LHCN-M2 (cell line): ENCODE results near the gene GIMAP1. TPM values are rescaled to one million over a fixed set of nuclear protein-coding genes. Genes with fewer than 3 reads are reported as not detected.
"Not testable (repeated sequence)": the region's sequence is repeated elsewhere in the genome, so short reads cannot be mapped to it uniquely, and the experiment has no call there.

Experiments
- DNase-seq: peaks from one replicate; pipeline ENCODE4 v3.0.0-alpha.2; 2012; ENCODE audit warnings: low read depth
- polyA plus RNA-seq: library from polyadenylated mRNA; unstranded; fragments of >200 nt; gene quantifications from one replicate; pipeline ENCODE4 v1.2.1, GENCODE V29; 2012; ENCODE audit warnings: missing spikeins
- total RNA-seq: library from RNA; depleted of rRNA; stranded (reverse); fragments of >200 nt; gene quantifications from 2 replicates; pipeline ENCODE4 v1.2.3, GENCODE V29; 2014; rRNA removed

Gene GIMAP1
- not detected in 2 replicates for total RNA-seq
- polyA plus RNA-seq: not detected

DNA sequence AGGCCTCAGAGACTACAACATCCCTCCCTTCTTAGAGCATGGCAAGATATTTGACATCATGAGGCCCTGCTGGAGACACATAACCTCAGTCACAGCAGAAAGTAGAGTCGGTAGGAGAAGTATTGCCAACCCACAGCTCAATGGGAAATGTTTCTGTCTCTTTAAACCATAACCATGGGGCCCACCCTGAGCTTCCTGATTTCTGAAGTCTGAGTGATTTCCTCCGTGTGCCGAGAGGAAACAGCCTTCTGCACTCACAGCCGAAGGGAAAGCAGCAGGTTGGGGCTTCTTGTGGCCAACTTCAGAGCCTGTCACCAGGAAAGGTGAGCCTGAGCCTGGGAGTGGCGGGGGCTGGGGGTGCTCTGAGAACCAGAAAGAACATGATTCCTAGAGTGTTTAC is at the start of gene GIMAP1:
Gene GIMAP1 (plus strand): TSS at position 246 of the 400 bp plus-strand sequence. CDS start 2,435 bp downstream, outside the sequence.
- no peak for DNase-seq

DNA sequence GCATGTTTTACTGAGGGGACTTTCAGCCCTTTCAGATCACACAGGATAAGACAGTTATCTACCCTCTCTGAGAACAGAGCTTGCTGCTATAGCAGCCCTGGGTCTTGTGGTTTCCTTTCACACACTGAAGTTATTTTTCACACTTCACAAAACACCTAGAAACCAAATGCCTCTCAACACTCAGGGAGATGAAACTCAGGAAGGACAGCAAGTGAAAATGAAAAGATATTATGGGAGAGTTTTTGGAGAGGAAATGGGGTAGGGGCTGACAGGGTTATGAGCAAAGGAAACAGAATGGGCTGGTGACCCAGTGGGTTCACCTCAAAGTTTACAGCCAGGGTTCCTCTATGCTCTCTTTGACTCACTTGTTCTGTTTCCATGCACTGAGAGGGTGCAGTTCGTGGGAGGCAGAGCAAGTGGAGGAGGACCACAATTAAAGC is 47.9 kb upstream of the GIMAP1 start:
- DNase-seq: no peak

DNA sequence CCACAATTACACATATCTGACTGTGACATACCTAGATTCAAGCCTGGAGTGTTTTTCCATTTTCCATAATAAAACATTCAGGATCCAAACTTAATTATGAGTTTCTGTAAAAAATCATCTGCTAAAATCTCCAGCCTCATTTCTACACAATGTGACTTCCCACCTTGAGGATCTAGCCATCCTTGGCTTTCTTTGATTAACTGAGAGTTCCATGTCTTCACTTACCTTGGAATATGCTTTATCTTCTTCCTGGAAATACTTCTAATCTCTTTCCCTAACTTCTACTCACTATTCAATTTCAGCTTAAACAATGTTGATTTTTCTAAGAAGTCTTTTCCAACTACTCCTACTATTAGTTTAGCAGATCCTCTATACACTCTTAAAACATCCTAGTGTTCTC is 47.4 kb upstream of the GIMAP1 start:
- DNase-seq: no peak

DNA sequence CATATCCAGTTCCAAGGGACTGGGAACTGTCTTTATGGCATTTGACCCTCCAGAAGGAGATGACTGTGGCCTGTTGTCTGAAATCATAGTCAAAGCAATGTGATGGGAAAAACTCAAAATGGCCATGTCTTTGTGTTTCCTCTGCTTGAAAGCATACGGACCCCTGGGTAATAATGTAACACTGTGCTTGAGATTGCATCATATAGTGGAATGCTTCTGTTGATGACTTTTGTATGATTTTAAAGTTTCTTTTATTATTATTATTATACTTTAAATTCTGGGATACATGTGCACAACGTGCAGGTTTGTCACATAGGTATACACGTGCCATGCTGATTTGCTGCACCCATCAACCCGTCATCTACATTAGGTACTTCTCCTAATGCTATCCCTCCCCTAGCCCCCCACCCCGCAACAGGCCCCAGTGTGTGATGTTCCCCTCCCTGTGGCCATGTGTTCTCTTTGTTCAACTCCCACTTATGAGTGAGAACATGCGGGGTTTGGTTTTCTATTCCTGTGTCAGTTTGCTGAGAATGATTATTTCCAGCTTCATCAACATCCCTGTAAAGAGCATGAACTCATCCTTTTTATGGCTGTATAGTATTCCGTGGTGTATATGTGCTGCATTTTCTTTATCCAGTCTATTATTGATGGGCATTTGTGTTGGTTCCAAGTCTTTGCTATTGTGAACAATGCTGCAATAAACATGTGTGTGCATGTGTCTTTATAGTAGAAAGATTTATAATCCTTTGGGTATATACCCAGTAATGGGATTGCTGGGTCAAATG is 44.4 kb upstream of the GIMAP1 start:
- DNase-seq: not testable (repeated sequence)

DNA sequence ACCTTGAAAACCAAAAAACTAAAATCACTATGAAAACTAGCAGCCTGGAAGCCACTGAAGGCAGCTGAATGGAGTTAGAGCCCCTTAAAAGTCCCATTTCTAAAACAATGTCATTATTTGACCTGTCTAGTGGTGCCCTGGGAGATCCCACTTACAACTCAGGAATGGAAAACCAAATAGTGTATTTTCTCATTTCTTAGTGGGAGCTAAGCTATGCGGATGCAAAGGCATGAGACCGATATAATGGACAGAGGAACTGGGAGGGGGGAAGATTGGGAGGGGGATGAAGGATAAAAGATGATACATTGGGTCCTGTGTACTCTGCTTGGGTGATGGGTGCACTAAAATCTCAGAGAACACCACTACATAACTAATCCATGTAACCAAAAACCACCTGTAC is 40.7 kb upstream of the GIMAP1 start:
- DNase-seq: no peak

DNA sequence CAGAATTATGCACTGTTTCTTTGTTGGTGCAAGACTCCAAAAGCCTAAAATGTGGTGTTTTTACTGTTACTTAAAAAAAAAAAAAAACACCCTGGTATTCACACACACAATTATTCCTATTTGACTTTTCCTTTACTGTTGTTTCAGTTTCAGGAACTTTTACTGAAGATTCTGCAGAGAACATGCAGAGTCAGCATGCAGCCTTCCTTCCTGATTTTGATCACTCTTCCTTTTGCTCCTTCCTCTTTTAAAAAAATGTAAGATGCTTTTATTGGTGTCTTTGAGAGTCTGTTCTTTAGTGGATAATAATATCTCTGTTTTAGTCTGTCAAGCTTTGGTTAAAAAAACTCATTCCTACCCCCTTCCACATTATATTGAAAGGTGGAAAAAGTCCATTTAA is 40.1 kb upstream of the GIMAP1 start:
- DNase-seq: not testable (repeated sequence)

DNA sequence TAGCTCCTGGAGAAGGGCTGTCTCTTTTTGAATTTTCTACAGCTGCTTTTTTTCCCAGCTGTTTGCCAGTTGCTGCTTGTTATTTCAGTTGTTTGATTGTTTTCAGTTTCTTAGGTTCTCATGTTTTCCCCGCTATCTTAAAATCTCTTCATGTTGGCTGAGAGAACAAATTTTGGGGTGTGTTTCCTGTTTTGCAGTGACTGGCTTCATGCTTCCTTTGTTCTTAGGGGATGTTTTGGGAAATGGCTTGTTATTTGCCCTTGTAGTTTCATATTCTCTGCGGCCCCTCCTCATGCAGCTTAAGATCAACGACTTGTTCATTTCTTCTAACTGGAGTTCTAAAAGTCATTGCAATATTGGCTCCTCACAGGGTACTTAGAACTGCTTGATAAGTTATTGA is 39.6 kb upstream of the GIMAP1 start:
- peak; percentile 11 for DNase-seq

DNA sequence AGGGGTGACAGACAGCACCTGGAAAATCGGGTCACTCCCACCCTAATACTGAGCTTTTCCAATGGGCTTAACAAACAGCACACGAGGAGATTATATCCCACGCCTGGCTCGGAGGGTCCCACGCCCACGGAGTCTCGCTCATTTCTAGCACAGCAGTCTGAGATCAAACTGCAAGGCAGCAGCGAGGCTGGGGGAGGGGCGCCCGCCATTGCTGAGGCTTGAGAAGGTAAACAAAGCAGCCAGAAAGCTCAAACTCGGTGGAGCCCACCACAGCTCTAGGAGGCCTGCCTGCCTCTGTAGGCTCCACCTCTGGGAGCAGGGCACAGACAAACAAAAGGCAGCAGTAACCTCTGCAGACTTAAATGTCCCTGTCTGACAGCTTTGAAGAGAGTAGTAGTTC is 37.8 kb upstream of the GIMAP1 start:
- not testable (repeated sequence) for DNase-seq

DNA sequence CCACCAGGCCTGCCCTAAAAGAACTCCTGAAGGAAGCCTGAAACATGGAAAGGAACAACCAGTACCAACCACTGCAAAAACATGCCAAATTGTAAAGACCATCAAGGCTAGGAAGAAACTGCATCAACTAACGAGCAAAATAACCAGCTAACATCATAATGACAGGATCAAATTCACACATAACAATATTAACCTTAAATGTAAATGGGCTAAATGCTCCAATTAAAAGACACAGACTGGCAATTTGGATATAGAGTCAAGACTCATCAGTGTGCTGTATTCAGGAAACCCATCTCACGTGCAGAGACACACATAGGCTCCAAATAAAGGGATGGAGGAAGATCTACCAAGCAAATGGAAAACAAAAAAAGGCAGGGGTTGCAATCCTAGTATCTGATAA is 36.0 kb upstream of the GIMAP1 start:
- DNase-seq: not testable (repeated sequence)

DNA sequence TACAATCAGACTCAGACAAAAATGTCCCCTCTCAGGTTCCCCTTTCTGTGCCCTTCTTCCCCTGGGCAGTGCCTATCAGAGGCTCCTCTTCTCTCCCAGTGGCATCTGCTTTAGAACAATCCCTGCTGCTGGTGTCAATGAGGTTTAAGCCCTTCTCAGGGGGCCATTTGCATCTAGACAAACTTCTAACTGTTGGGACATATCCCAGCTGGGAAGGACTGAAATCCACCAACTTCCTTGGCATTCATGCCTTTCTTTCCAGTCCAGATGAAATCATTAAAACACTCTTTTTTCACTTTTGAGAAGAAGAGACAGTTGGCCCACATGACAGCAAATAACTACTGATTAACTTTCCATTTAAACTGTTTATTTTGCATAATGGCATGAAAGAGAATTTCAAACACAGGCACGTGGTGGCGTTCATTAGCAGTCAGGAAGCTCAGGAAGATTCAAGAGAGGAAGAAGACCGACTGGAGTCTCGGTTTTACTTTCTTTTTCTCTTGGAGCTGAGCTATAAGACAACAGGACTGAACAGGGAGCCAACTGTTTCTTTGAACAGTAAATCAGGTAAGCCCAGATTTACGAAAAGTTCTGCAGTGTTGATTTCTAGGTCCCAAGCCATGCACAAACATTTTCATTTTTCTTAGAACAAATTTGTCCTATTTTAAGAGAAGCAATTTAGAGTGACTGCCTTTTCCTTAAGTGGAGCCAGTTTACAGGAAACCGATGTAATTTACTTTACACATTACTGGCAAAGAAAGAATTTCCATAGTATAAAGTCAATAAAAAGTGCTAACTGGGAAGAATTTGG is 31.0 kb upstream of the GIMAP1 start, which contains the start of gene GIMAP2:
Gene GIMAP2 (plus strand): TSS at position 488 of the 811 bp plus-strand sequence. CDS start 1,354 bp downstream, outside the sequence.
- peak; percentile 53 for DNase-seq

DNA sequence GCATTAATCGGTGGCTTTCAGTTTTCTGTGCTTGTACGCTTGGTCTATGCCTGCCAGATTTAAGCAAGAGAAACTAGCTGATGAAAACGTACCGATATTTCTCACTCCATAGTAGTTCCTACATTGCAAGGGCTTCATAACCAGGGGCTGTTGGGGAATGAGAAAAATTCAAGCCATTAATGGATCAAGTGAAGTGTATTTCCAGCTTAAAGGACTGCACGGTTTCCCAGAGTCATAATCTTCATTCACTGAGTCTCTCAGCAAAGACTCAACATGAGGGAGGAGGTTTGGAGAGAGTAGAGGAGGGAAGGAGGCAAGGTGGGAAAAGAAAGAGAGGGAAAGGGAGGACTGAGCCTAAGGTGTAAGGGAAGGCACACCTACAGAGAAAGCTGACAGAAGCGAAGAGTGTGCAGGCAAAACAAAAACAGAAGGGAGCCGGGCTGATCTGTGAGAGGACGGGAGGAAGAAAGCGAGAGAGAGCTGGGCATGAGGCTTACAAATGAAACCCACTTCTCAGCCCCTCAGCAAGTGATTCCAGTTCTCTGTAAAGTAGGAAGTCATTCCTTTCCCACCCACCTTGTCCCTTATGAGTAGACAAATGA is 30.3 kb upstream of the GIMAP1 start:
- DNase-seq: peak; percentile 14

DNA sequence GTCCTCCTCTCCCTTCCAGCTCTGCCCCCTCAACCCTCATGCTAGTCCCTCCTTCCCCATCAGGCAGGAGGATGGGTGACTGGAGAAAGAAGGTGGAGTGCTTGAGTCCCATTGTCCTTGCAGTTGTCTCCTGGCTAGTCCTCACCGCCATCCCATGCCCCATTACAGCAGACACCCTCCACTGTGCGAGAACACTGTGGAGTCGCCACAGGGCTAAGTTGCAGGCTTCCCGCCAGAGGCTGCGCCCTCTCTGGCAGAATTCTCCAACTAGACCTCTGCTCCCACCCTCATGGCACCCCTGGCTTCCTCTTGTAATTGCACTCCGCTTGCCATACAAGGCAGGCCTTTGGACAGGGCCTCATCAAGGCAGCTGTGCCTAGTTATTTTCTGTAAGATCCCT is 27.8 kb upstream of the GIMAP1 start:
- no peak for DNase-seq

DNA sequence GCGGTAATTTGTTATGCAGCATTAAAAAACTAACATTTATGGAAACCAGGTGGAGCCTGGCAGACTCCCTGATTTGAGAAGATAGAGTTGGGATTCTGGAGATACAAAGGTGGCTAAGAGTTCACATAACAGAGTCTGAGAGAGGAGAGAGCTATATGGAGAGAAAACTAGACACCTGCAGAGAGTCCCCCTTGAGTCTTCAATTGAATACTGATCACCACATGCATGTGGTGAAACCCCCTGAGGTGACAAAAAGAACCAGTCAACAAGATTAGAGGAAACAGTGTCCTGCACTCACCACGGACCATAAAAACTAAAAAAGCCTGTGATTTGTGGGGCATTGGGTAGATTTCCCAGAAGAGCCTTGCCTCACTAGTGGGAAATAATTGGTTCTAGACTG is 20.8 kb upstream of the GIMAP1 start:
- no peak for DNase-seq

DNA sequence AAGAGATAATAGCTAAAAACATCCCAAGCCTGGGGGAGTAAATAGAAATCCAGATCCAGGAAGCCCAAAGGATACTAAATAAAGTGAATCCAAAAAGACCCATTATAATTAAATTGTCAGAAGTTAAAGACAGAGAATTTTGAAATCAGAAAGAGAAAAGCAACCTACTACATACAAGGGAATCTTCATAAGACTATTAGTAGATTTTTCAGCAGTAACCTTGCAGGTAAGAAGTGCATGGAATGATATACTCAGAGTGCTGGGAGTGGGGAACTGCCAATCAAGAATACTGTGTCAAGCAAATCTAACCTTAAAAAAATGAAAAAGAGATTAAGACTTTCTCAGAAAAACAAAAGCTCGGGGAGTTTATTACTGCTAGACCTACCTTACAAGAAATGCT is 13.2 kb upstream of the GIMAP1 start:
- no peak for DNase-seq

DNA sequence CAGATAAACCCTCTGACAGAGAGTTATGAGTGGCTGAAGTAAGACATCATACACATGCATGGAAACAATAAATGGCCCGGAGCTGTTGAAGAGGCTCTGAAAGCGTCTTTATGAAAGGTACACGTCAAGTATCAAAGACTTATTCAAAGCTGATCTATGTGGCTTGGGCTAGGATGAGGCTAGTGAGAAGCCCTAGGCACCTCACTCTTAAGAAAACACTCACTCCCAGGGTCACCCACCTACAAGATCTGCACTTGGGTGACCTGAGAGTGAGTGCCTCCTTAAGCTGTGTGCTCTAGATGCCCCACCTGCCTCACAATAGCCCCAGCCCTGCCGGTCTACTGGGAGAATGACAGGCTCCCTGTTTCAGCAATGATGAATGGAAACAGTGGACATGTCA is 1.1 kb upstream of the GIMAP1 start:
- DNase-seq: no peak

DNA sequence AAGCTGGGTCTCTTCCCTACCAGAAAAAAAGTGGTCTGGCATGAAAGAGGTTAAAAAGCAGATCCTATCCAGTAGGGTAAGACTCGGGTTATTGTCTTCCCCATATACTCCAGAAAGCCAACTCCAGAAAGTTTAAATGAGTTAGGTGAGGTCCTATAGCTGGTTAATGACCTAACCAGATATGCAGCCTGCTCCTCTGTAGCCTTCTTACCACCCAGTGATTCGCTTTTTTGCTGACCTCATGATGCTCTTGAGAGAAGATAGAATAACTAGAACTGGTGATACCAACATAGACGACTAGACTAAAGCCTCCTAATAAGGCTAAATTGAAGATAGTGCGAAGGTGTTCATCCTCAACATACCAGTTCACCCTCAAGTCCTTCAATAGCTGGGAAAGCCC is 675 bp upstream of the GIMAP1 start:
- no peak for DNase-seq

DNA sequence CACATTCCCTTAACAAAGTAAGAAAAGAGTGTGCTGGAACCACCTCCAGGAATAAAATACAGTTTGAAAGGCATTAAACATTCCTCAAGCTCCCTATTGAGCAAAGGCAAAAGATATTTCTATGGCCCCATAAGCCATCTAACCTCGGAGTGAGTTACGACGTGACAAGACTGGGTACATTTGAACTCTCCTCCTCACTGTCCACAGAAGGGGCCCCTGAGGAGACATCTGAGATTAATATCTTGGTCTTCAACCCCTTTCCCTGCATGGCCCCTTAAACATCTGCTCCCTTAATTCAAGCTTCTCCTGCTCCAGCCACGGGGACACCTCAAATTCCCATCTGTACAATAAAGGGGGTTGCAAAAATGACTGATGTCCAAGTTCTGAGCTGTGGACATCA is 526 bp downstream of the GIMAP1 start:
- no peak for DNase-seq

DNA sequence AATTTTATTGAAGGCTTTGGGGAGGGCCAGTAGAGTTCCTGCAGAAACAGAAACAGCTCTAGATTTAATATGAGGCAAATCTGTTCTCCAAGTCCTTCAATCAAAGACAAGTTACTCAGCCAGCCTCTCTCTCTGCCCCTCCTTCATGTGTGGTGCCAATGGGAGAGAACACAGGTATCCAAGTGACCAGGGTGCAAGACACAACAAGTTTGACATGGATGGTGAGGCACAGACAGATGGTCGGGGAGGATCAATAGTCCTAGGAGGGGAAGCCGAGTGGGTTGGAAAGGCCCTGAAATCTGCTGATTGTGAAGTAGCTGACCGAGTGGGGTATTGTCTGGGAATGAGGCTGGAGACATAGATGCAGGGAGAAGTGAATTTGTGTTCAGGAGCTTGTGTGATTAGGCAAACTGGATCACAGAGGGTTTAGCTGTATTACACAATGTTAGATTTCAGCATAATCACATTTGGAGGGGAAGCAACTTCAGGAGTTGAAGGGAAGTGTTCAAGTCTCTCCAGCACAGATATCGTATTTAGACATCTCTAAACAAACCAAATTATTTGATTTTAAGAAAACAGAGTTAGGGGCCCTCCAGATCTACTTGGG is 1.5 kb downstream of the GIMAP1 start:
- DNase-seq: no peak

DNA sequence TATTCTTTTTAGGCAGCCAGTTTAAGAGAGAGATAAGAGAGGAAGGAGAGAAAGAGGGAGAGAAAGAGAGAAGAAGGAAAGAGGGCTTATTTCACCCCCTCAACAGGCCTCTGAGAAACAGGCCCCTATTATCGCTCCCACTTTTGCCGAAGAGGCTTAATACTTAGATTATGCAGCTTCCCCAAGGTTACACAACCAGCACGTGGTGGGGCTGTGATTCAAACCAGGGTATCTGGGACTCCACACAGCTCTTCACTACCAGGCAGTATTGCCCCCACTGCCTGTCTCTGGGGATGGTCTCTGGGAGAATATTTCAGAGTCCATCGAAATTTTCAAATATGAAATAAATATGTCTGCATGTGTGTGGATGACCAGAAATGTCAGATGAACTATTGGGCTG is 3.0 kb downstream of the GIMAP1 start:
- DNase-seq: no peak

DNA sequence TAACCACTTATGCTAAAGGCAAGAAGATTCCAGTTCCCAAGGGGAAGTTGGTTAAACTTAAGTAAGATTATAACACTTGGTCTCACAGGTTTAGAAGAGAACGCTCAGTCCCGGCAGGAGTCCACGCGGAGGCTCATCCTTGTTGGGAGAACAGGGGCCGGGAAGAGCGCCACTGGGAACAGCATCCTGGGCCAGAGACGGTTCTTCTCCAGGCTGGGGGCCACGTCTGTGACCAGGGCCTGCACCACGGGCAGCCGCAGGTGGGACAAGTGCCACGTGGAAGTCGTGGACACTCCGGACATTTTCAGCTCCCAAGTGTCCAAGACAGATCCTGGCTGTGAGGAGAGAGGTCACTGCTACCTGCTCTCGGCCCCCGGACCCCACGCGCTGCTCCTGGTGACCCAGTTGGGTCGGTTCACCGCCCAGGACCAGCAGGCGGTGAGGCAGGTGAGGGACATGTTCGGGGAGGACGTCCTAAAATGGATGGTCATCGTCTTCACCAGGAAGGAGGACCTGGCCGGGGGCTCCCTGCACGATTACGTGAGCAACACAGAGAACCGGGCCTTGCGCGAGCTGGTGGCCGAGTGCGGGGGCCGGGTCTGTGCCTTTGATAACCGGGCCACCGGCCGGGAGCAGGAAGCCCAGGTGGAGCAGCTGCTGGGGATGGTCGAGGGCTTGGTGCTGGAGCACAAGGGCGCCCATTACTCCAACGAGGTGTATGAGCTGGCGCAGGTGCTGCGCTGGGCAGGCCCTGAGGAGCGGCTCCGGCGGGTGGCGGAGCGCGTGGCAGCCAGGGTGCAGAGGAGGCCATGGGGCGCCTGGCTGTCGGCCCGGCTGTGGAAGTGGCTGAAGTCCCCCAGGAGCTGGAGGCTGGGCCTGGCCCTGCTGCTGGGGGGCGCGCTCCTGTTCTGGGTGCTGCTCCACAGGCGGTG is 3.8 kb downstream of the GIMAP1 start:
- no peak for DNase-seq

DNA sequence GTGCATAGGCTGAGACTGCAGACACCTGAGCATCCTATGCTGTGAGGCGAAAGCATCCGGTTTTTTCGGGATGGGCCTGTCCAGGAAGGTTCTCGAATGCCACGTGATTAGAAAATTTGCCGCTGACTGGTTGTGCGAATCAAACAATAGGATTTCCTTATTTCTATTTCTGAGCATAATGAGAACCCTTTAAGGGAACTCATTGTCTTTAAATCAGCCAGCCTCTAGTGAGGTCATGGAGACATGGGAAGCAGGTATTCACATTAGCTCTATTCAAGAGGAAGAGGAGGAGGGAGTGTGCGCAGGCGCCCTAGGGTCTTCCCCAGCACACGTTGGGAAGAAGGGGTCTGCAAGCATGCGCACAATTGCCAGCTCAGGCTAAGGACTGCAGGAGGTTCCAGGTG is 5.6 kb downstream of the GIMAP1 start:
- no peak for DNase-seq
